Erythroblast (primary cell): ENCODE results near the gene SRPK2.

Experiments
- GATA1 ChIP-seq: IDR thresholded peaks from 2 replicates; pipeline ENCODE4 v1.6.1; 2011; ENCODE audit warnings: low read depth, mild to moderate bottlenecking, control low read depth, low read length, moderate library complexity
- POLR2A ChIP-seq: IDR thresholded peaks from 2 replicates; pipeline ENCODE4 v1.6.1; 2011; ENCODE audit warnings: mild to moderate bottlenecking, low read length

- TF ChIP-seq POLR2A (no peak), GATA1 (no peak)
Observed at GRCh38 chr7:105228555-105228954, 160.2 kb downstream of the SRPK2 start.
